Keratinocyte (primary cell): ENCODE measurements around the gene SLC35A1. TPM values are rescaled to one million over a fixed set of nuclear protein-coding genes. Genes with fewer than 3 reads are reported as not detected.
A peak's percentile ranks its signal among the peaks of the same experiment; 100 is the strongest.
"Not testable (repeated sequence)": the region's sequence is repeated elsewhere in the genome, so short reads cannot be mapped to it uniquely, and the experiment has no call there.

Source experiments
- DNase-seq: peaks from one replicate; pipeline ENCODE4 v3.0.0-alpha.2; 2011; ENCODE audit warnings: low read depth, missing footprints, low spot score
- FAIRE-seq: peaks from 2 replicates; lab custom pipeline; 2011; peaks lifted over from hg19 to GRCh38; lab: Jason Lieb, UNC
- H2AFZ ChIP-seq: 2 replicates; pipeline ENCODE4 v1.6.0; 2012; ENCODE audit warnings: low read length, control low read depth, inconsistent platforms; ENCODE audit not compliant: control insufficient read depth
- H3K27ac ChIP-seq: 2 replicates; pipeline ENCODE4 v1.5.1; 2011; ENCODE audit warnings: low read length; ENCODE audit not compliant: control insufficient read depth, insufficient read depth
- H3K27me3 ChIP-seq: 3 replicates; pipeline ENCODE4 v1.6.0; 2011; ENCODE audit warnings: low read length; ENCODE audit not compliant: control insufficient read depth, insufficient read depth; ENCODE audit errors: extremely low read depth
- H3K36me3 ChIP-seq, 2 experiments: 2 replicates in 1 of 2; 3 replicates in 1 of 2; pipeline ENCODE4 v1.5.1; 2011; ENCODE audit warnings: low read length in 2 of 2, mild to moderate bottlenecking in 1 of 2; ENCODE audit not compliant: control insufficient read depth in 2 of 2, insufficient read depth in 2 of 2; ENCODE audit errors: extremely low read depth in 1 of 2
- H3K4me1 ChIP-seq: 3 replicates; pipeline ENCODE4 v1.5.1; 2011; ENCODE audit warnings: low read length; ENCODE audit not compliant: control insufficient read depth, insufficient read depth; ENCODE audit errors: extremely low read depth
- H3K4me2 ChIP-seq: 3 replicates; pipeline ENCODE4 v1.6.0; 2011; ENCODE audit warnings: low read depth, low read length; ENCODE audit not compliant: control insufficient read depth, insufficient read depth; ENCODE audit errors: extremely low read depth
- H3K4me3 ChIP-seq, 3 experiments: fragments of 200-600 bp in 1 of 3; sonication (generic) in 1 of 3; 2 replicates in 2 of 3; 3 replicates in 1 of 3; pipeline ENCODE4 v1.5.1; 2011 to 2016; ENCODE audit warnings: low read length in 3 of 3, mild to moderate bottlenecking in 3 of 3, control low read depth in 2 of 3, inconsistent platforms in 1 of 3, low read depth in 1 of 3, mixed read lengths in 1 of 3, mixed run types in 1 of 3, moderate library complexity in 1 of 3; ENCODE audit not compliant: control insufficient read depth in 2 of 3, insufficient read depth in 2 of 3; ENCODE audit errors: extremely low read depth in 1 of 3
- H3K79me2 ChIP-seq: 2 replicates; pipeline ENCODE4 v1.6.0; 2012; ENCODE audit warnings: low read length; ENCODE audit not compliant: control insufficient read depth, insufficient read depth
- H3K9ac ChIP-seq: 3 replicates; pipeline ENCODE4 v1.6.0; 2011; ENCODE audit warnings: low read length; ENCODE audit not compliant: control insufficient read depth, insufficient read depth; ENCODE audit errors: extremely low read depth
- H3K9me1 ChIP-seq: 3 replicates; pipeline ENCODE4 v1.6.0; 2011; ENCODE audit warnings: low read length; ENCODE audit not compliant: control insufficient read depth, insufficient read depth; ENCODE audit errors: extremely low read depth
- H3K9me3 ChIP-seq: 2 replicates; pipeline ENCODE4 v1.5.1; 2012; ENCODE audit warnings: low read depth, low read length; ENCODE audit not compliant: control insufficient read depth
- H4K20me1 ChIP-seq: 3 replicates; pipeline ENCODE4 v1.6.0; 2011; ENCODE audit warnings: low read length; ENCODE audit not compliant: control insufficient read depth, insufficient read depth; ENCODE audit errors: extremely low read depth
- CTCF ChIP-seq, 3 experiments: IDR thresholded peaks in 1 of 3; conservative IDR thresholded peaks in 1 of 3; optimal IDR thresholded peaks in 1 of 3; 2 replicates in 2 of 3; 3 replicates in 1 of 3; pipeline versions ENCODE3 to v1.5.1; 2011; ENCODE audit warnings: low read length in 3 of 3, mild to moderate bottlenecking in 3 of 3, moderate library complexity in 2 of 3, control low read depth in 1 of 3, inconsistent platforms in 1 of 3; ENCODE audit not compliant: insufficient read depth in 2 of 3; ENCODE audit errors: extremely low read depth in 1 of 3
- EZH2 ChIP-seq: IDR thresholded peaks from one replicate; pipeline ENCODE4 v1.6.1; 2012; ENCODE audit warnings: inconsistent platforms, mild to moderate bottlenecking, low read length, moderate library complexity
- dilution Hi-C: fragments of 300-500 bp; cut with MboI; formaldehyde crosslinking; loops from one replicate; pipeline ENCODE4 v1.7.0; 2020; ENCODE audit warnings: low sequenced_read_pairs; ENCODE audit not compliant: extremely low pct_ligation_motif_present
- polyA plus RNA-seq, 5 experiments: library from polyadenylated mRNA; depleted of rRNA in 3 of 5; stranded (reverse) in 3 of 5; stranded (forward) in 1 of 5; unstranded in 1 of 5; fragments of >200 nt; gene quantifications; 1 replicate in 1 of 5; 2 replicates in 3 of 5; 3 replicates in 1 of 5; pipeline versions ENCODE4 v1.2.1 to v1.2.3, GENCODE V29; 2011 to 2012; ENCODE audit warnings: missing spikeins in 2 of 5, low read depth in 1 of 5, low replicate concordance in 1 of 5

The SLC35A1 gene
- polyA plus RNA-seq, 1 donor (not counting 4 experiments of a cell fraction or from before 2014, with no cell fraction given) = 25.1 TPM

- Histone ChIP-seq H4K20me1 (no peaks in the 10 kb centered on the region), H3K4me1 (no peaks in the 10 kb centered on the region), H3K79me2 (no peaks in the 10 kb centered on the region), H3K4me2 (no peak overlapping the region), H3K9me3 (peaks cover 8% of the 10 kb centered on the region), H2AFZ (no peak overlapping the region), H3K27me3 (no peaks in the 10 kb centered on the region), H3K9ac (no peak overlapping the region), H3K36me3 (peaks cover 4% of the 10 kb centered on the region in 2 experiments), H3K9me1 (no peaks in the 10 kb centered on the region), H3K4me3 (no peak overlapping the region), H3K27ac (peak overlapping the region; percentile 21)
- TF ChIP-seq CTCF (optimal IDR thresholded peaks at IDR 0.05 in 1 of 3, IDR thresholded peaks at IDR 0.05 in 1 of 3, conservative IDR thresholded peaks at IDR 0.05 in 1 of 3; ENCODE audit: extremely low read depth in 1 of 3, insufficient read depth in 2 of 3, low read length in 3 of 3) (no peak), EZH2 (no peak)
- DNase-seq = peak; percentile 49
- FAIRE-seq = no peak
- dilution Hi-C loops = no loop called here
Measured at GRCh38 chr6:87484491-87484890, 11.7 kb downstream of the SLC35A1 start.

DNA sequence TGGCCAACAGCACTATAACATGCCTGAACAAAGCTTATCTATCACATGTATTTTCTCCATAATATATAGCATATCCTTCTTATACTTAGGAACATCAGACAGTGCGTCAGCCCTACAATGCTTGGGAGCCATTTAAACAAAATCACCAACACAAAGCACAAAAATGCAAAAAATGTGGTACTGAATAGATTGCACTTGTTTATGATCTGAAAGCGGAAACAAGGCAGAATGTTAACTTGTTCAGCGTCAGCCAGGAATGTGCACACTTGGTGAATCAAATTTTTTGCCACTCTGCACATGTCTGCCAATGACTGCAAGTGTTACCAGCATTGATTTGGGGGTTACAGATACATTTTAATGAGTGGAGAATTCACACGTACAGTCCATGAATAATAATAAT is 14.8 kb downstream of the SLC35A1 start:
- H3K4me2 ChIP-seq = no peak overlapping the region
- no peak overlapping the region for H3K4me3 ChIP-seq
- DNase-seq = no peak
- H3K4me1 ChIP-seq = no peaks in the 10 kb centered on the region
- FAIRE-seq = peak; percentile 36
- H4K20me1 ChIP-seq = no peaks in the 10 kb centered on the region
- no peaks in the 10 kb centered on the region for H3K9me1 ChIP-seq
- H3K79me2 ChIP-seq = no peaks in the 10 kb centered on the region
- H3K27me3 ChIP-seq = no peaks in the 10 kb centered on the region
- H2AFZ ChIP-seq = no peak overlapping the region
- no peak overlapping the region for H3K9ac ChIP-seq
- peaks cover 3 to 4% of the 10 kb centered on the region in 2 experiments for H3K36me3 ChIP-seq
- H3K27ac ChIP-seq = no peak overlapping the region
- dilution Hi-C loops = no loop called here
- peaks cover 8% of the 10 kb centered on the region for H3K9me3 ChIP-seq
- no peak for TF ChIP-seq CTCF (optimal IDR thresholded peaks at IDR 0.05 in 1 of 3, IDR thresholded peaks at IDR 0.05 in 1 of 3, conservative IDR thresholded peaks at IDR 0.05 in 1 of 3; ENCODE audit: extremely low read depth in 1 of 3, insufficient read depth in 2 of 3, low read length in 3 of 3)
- no peak for TF ChIP-seq EZH2

DNA sequence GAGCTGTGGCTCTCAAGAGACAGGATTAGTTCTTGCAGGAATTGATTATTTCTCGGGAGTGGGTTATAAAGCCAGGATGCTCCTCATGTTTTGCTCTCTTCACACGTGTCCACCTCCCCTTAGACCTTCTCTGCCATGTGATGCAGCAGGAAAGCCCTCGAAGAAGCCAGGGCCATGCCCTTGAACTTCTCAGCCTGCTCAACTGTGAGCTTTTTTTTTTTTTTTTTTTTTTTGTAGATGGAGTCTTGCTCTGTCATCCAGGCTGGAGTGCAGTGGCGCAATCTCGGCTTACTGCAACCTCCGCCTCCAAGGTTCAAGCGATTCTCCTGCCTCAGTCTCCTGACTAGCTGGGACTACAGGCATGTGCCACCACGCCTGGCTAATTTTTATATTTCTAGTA is 16.6 kb downstream of the SLC35A1 start:
- H3K9me1 ChIP-seq, H3K27me3 ChIP-seq, H3K4me3 ChIP-seq, H3K9ac ChIP-seq, H3K4me1 ChIP-seq, H2AFZ ChIP-seq, FAIRE-seq, H3K79me2 ChIP-seq, H4K20me1 ChIP-seq, H3K4me2 ChIP-seq, H3K27ac ChIP-seq, H3K9me3 ChIP-seq, DNase-seq, H3K36me3 ChIP-seq, dilution Hi-C loops: not testable (repeated sequence)
